SK-N-MC (cell line): Measurements from ENCODE around the gene PRPH2.

ENCODE experiments used
- EZH2 ChIP-seq: fragments of 200-600 bp; sonication (generic); IDR thresholded peaks from one replicate; pipeline ENCODE4 v1.6.1; 2017; ENCODE audit warnings: antibody characterized with exemption
- FOXP2 ChIP-seq: optimal IDR thresholded peaks from 2 replicates; pipeline ENCODE3; 2011; ENCODE audit warnings: mild to moderate bottlenecking, moderate library complexity; ENCODE audit not compliant: insufficient read depth; ENCODE audit errors: extremely low read length, control extremely low read depth
- POLR2AphosphoS5 ChIP-seq: IDR thresholded peaks from 2 replicates; pipeline ENCODE4 v1.6.1; 2012; ENCODE audit warnings: mild to moderate bottlenecking, low read depth, low read length, borderline replicate concordance

DNA sequence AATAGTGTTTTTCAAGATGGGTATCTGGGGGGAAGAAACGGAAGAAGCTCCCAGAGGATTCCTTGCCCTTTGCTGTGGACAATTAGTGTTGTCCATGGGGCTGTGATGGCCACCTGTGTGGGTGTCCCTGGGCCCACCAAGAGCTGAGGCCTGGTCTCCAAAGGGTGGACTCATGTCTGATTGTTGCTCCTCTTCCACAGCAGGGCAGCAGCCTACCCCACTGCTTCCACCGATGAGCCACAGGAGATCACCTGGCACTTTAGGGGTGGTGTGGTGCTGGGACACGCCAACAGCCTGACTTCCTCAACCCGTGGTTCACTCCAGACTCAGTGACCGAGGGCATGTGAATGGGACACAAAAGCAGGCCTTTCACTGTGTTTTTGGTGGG lies 25.1 kb downstream of the PRPH2 start:
- no peak for TF ChIP-seq POLR2AphosphoS5
- TF ChIP-seq EZH2: no peak
- TF ChIP-seq FOXP2: no peak
